Esophagus muscularis mucosa (tissue), 4 donors: ENCODE data around the gene ADAM10.

ENCODE experiments used
- CTCF ChIP-seq, 3 experiments: fragments of 200-600 bp in 2 of 3; fragments of 450-650 bp in 1 of 3; sonication (generic) in 2 of 3; IDR thresholded peaks; one replicate each; pipeline ENCODE4 v1.5.1; 2017 to 2019; ENCODE audit warnings: antibody characterized with exemption in 3 of 3, mild to moderate bottlenecking in 2 of 3, moderate library complexity in 1 of 3
- EP300 ChIP-seq: sonication (generic); formaldehyde crosslinking; IDR thresholded peaks from one replicate; pipeline ENCODE4 v1.6.1; 2017; ENCODE audit warnings: antibody characterized with exemption
- POLR2A ChIP-seq: fragments of 450-650 bp; IDR thresholded peaks from one replicate; pipeline ENCODE4 v1.6.1; 2017; ENCODE audit warnings: antibody characterized with exemption, moderate library complexity, mild to moderate bottlenecking, low read depth
- POLR2AphosphoS5 ChIP-seq, 2 donors: sonication (generic); formaldehyde crosslinking; IDR thresholded peaks; one replicate each; pipeline ENCODE4 v1.6.1; 2017; ENCODE audit warnings: antibody characterized with exemption in 2 of 2

- TF ChIP-seq CTCF (IDR thresholded peaks at IDR 0.05) (no peak), POLR2A (no peak), EP300 (no peak), POLR2AphosphoS5 (IDR thresholded peaks at IDR 0.05) (no peak)
Measured at GRCh38 chr15:58564981-58565380, 184.5 kb downstream of the ADAM10 start.
